ENCODE results near the gene LYRM9. TPM values are rescaled to one million over a fixed set of nuclear protein-coding genes. Genes with fewer than 3 reads are reported as not detected.
"Not testable (repeated sequence)": the region's sequence is repeated elsewhere in the genome, so short reads cannot be mapped to it uniquely, and the experiment has no call there.

Gene LYRM9
- total RNA-seq, 2 experiments from 2014 or later, result 5.9 to 6.1 TPM

GRCh38 chr17:27839571-27840405 is 53.4 kb downstream of the LYRM9 start:
- H3K4me3 Mint-ChIP-seq; CTCF ChIA-PET; H3K9me3 Mint-ChIP-seq; DNase-seq; H3K4me1 Mint-ChIP-seq; H3K27ac Mint-ChIP-seq; POLR2A ChIA-PET; H3K27me3 Mint-ChIP-seq; H3K36me3 Mint-ChIP-seq (ENCODE audit: low read depth): not testable (repeated sequence)

DNA sequence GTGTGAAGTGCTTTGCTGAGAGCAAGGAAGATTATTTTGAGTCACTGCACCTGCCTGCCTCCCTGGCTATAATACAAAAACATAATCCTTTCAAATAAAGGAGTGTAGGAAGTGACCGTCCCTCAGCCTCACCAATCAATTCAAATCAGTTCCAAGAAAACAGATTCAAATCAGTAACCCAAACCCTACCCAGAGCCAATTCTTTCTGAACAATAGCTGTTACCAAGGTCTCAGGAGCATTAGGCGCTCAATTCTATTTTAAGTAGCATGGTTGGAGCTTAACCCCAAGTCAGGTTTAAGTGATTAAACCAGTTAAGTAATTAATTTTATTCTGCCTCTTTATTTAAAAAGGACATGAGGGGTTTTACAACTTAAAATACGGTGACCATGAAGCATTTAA is 54.6 kb downstream of the LYRM9 start:
- H3K4me3 Mint-ChIP-seq; H3K27me3 Mint-ChIP-seq; H3K27ac Mint-ChIP-seq; CTCF ChIA-PET; DNase-seq; H3K36me3 Mint-ChIP-seq (ENCODE audit: low read depth); POLR2A ChIA-PET; H3K4me1 Mint-ChIP-seq; H3K9me3 Mint-ChIP-seq: not testable (repeated sequence)

DNA sequence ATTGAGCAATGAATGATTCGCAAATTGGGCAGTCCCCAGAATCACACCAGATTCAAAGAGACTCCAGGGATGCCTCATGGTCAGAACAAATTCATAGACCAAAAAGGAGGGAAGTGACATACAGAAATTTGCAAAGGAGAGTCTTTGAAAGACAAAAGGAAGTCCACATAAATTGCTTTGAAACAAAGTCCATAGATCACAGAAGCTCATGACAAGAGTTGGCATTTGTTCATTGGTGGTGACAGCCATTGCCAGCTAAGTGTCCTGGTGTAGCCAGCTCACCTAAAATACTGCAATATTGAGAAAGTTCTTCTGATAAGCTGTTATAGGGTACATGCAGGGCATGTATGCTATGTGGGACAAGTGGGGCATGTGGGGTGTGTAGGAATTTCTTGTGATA is 55.4 kb downstream of the LYRM9 start:
- DNase-seq; H3K4me3 Mint-ChIP-seq; POLR2A ChIA-PET; H3K36me3 Mint-ChIP-seq (ENCODE audit: low read depth); H3K27me3 Mint-ChIP-seq; H3K27ac Mint-ChIP-seq; H3K9me3 Mint-ChIP-seq; H3K4me1 Mint-ChIP-seq: not testable (repeated sequence)
- CTCF ChIA-PET, result interaction anchor here (1.4 kb wide), 1 partner anchor 32 kb away, joined by 4 read pairs; no protein-coding TSS in a partner anchor

DNA sequence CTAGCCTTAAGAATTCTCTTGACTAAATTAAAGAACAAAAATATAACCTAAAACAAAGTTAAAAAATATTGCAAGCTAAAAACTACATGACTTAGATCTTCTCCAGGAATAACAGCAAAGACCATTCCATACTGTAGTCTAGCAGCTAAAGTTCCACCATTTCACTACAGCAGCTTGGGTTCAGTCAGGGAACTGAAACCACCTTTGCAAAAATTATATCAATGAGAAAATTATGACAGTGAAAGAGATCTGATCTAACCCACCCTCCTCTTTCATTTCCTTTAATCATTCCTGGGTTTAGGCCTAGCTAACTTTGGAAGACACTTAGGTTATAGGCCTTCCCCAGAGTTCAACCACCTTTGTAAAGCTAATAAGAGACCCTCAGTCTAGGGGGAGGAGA is 56.5 kb downstream of the LYRM9 start:
- ChIA-PET POLR2A (no interaction called here), CTCF (interaction anchor here (1.2 to 2.3 kb wide), 2 partner anchors 29 to 31 kb away, joined by 3 to 8 read pairs; no protein-coding TSS in a partner anchor)
- DNase-seq, result no peak
- peaks cover 3% of the 10 kb centered on the region for H3K36me3 Mint-ChIP-seq (ENCODE audit: low read depth)
- no peak overlapping the region for H3K27ac Mint-ChIP-seq
- peaks cover 3% of the 10 kb centered on the region for H3K9me3 Mint-ChIP-seq
- no peak overlapping the region for H3K4me3 Mint-ChIP-seq
- H3K27me3 Mint-ChIP-seq, result no peaks in the 10 kb centered on the region
- peaks cover 1% of the 10 kb centered on the region for H3K4me1 Mint-ChIP-seq

GRCh38 chr17:27834571-27834970 is 58.6 kb downstream of the LYRM9 start:
- peaks cover 3% of the 10 kb centered on the region for H3K9me3 Mint-ChIP-seq
- H3K27ac Mint-ChIP-seq, result no peak overlapping the region
- no peaks in the 10 kb centered on the region for H3K27me3 Mint-ChIP-seq
- POLR2A ChIA-PET, result no interaction called here
- CTCF ChIA-PET, result interaction anchor here (2.3 kb wide), 1 partner anchor 29 kb away, joined by 8 read pairs; no protein-coding TSS in a partner anchor
- H3K4me1 Mint-ChIP-seq, result no peaks in the 10 kb centered on the region
- no peak overlapping the region for H3K4me3 Mint-ChIP-seq
- H3K36me3 Mint-ChIP-seq (ENCODE audit: low read depth), result peaks cover 3% of the 10 kb centered on the region
- no peak for DNase-seq

DNA sequence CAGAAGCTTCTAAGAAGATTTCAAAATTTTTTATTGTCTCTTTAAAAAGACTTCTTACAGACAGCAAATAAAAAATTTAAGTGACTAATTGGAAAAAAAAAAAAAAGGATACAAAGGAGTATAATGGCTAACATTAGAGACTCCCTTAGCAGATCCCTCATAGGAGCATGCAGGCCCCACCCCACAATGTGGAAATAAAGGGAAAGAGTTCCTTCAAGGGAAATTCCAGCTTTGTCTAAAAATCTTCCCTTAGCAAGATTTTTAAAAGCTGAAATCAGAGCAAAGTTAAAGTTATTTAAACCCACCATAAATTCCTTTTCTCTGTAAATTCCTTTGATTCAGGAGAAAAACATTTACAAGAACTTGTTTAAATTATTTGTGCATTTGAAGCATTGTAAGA is 60.3 kb downstream of the LYRM9 start:
- H3K36me3 Mint-ChIP-seq (ENCODE audit: low read depth), result peaks cover 3% of the 10 kb centered on the region
- no peaks in the 10 kb centered on the region for H3K4me1 Mint-ChIP-seq
- peaks cover 3% of the 10 kb centered on the region for H3K9me3 Mint-ChIP-seq
- no peak overlapping the region for H3K4me3 Mint-ChIP-seq
- peaks cover 7% of the 10 kb centered on the region for H3K27me3 Mint-ChIP-seq
- H3K27ac Mint-ChIP-seq, result no peak overlapping the region
- ChIA-PET CTCF (interaction anchor here (0.6 to 1.7 kb wide), 5 partner anchors 14 to 647 kb away, joined by 3 to 4 read pairs (median 3); no protein-coding TSS in a partner anchor), POLR2A (no interaction called here)
- no peak for DNase-seq

DNA sequence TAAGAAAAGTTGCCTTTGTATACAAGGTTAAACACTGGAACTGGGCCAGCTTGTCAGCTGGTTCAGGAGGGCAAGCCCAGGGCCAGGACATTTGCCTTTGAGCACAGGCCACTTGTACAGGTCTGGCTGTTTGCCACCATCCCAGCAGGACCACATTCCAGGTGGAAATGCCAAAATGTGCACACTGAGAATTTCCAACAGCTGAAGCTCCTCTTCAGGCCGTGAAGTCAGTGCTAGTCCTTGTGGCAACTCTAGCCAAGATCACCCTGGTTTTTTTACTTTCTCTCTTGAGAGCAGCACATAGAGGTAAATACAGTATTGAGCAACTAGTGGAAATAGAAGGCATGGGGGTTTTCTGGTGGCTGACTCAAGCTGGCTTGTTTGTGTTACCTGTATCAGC is 63.3 kb downstream of the LYRM9 start:
- H3K36me3 Mint-ChIP-seq (ENCODE audit: low read depth); CTCF ChIA-PET; POLR2A ChIA-PET; H3K9me3 Mint-ChIP-seq; H3K4me1 Mint-ChIP-seq; H3K27ac Mint-ChIP-seq; H3K4me3 Mint-ChIP-seq; DNase-seq: not testable (repeated sequence)
- H3K27me3 Mint-ChIP-seq, result peaks cover 16% of the 10 kb centered on the region

DNA sequence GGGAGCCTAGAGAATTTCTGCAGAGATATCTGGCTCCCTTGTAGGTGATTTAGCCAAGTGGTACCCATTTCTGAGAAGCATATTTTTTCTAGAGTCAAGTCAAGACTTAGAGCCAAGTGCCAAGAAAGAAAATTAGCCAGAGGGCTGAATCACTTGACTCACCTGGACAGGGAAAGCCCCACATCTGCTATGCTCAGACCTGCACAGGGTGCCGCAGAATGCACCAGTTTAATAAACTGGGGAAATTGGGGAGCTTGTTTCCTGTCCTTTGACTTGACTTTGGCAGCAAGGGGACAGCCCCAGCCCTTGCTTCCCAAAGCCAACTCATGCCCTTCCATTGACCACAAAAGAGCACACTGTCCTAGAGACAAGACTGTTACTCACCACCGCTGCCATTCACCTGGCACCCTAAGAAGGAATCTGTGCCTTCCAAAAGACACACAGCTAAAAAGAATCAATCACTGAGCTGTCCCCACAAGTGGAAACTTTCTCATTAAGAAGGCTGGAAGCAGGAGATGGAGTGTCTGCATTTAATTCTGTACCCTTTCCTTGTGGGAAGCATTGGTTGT is 63.9 kb downstream of the LYRM9 start:
- POLR2A ChIA-PET; H3K36me3 Mint-ChIP-seq (ENCODE audit: low read depth); H3K9me3 Mint-ChIP-seq; DNase-seq; CTCF ChIA-PET; H3K4me1 Mint-ChIP-seq; H3K27ac Mint-ChIP-seq; H3K4me3 Mint-ChIP-seq: not testable (repeated sequence)
- H3K27me3 Mint-ChIP-seq, result peaks cover 16% of the 10 kb centered on the region

Other genes with a start within 250 kb of the LYRM9 start
- not detected for gene NOS2, start 92.8 kb downstream of the LYRM9 start, total RNA-seq
- gene NLK, start 149.3 kb upstream of the LYRM9 start, total RNA-seq, result 10 to 100 TPM; 13.3 to 15.7 TPM

All from activated CD4-positive, alpha-beta T cell treated with anti-CD3 and anti-CD28 coated beads, Interleukin-2, amount 10 ng/mL, durations not matched to agents 7 days and 5 days (primary cell).